ENCODE results near the gene VWA5B2.

Gene VWA5B2

GRCh38 chr3:184240384-184241140 is 11.2 kb downstream of the VWA5B2 start:
- H3K9me3 ChIP-seq: no peaks in the 10 kb centered on the region
- H3K4me1 ChIP-seq: peaks cover 35% of the 10 kb centered on the region
- H4K20me1 ChIP-seq: peaks cover 65% of the 10 kb centered on the region
- H3K4me3 ChIP-seq: no peak overlapping the region
- H3K27me3 ChIP-seq: no peaks in the 10 kb centered on the region
- H3K4me2 ChIP-seq: no peak overlapping the region
- no peak for TF ChIP-seq Cebpa-rat (IDR thresholded peaks at IDR 0.05)
- no peak overlapping the region for H3K27ac ChIP-seq
- no peak overlapping the region for H3K9ac ChIP-seq
- peaks cover 45% of the 10 kb centered on the region for H3K36me3 ChIP-seq

GRCh38 chr3:184241141-184241446 is 11.7 kb downstream of the VWA5B2 start:
- no peak overlapping the region for H3K4me2 ChIP-seq

GRCh38 chr3:184241447-184242296 is 12.3 kb downstream of the VWA5B2 start:
- H4K20me1 ChIP-seq: peaks cover 76% of the 10 kb centered on the region
- H3K9me3 ChIP-seq: no peaks in the 10 kb centered on the region
- H3K4me2 ChIP-seq: no peak overlapping the region
- peaks cover 51% of the 10 kb centered on the region for H3K36me3 ChIP-seq
- H3K27ac ChIP-seq: no peak overlapping the region
- no peaks in the 10 kb centered on the region for H3K27me3 ChIP-seq
- peaks cover 24% of the 10 kb centered on the region for H3K4me1 ChIP-seq
- TF ChIP-seq Cebpa-rat (IDR thresholded peaks at IDR 0.05): no peak
- no peak overlapping the region for H3K9ac ChIP-seq
- H3K4me3 ChIP-seq: no peak overlapping the region

More at GRCh38 chr3:184241141-184241446, 11.7 kb downstream of the VWA5B2 start:
- Histone ChIP-seq H3K36me3 (peaks cover 51% of the 10 kb centered on the region), H4K20me1 (peaks cover 71% of the 10 kb centered on the region), H3K4me1 (peaks cover 30% of the 10 kb centered on the region), H3K4me3 (no peak overlapping the region), H3K9ac (no peak overlapping the region), H3K27ac (no peak overlapping the region), H3K9me3 (no peaks in the 10 kb centered on the region), H3K27me3 (no peaks in the 10 kb centered on the region)
- no peak for TF ChIP-seq Cebpa-rat (IDR thresholded peaks at IDR 0.05)

- H3K9ac ChIP-seq: no peak overlapping the region
- H3K4me2 ChIP-seq: no peak overlapping the region
- H3K4me1 ChIP-seq: peaks cover 23% of the 10 kb centered on the region
- no peak overlapping the region for H3K4me3 ChIP-seq
- H3K36me3 ChIP-seq: peaks cover 55% of the 10 kb centered on the region
- TF ChIP-seq Cebpa-rat (IDR thresholded peaks at IDR 0.05): no peak
- H4K20me1 ChIP-seq: peaks cover 81% of the 10 kb centered on the region
- no peaks in the 10 kb centered on the region for H3K9me3 ChIP-seq
- no peak overlapping the region for H3K27ac ChIP-seq
- no peaks in the 10 kb centered on the region for H3K27me3 ChIP-seq
These were observed 12.9 kb downstream of the VWA5B2 start for GRCh38 chr3:184242297-184242685.

GRCh38 chr3:184248454-184249411 is 19.3 kb downstream of the VWA5B2 start, which contains the start of gene ALG3:
ALG3 (minus strand) TSS chr3:184248962; CDS start chr3:184248940, 22 bp downstream.
- Histone ChIP-seq H3K9me3 (no peaks in the 10 kb centered on the region), H3K4me2 (peak within 1 kb of the TSS; percentile 88)
- TF ChIP-seq Cebpa-rat (IDR thresholded peaks at IDR 0.05): no peak

GRCh38 chr3:184249412-184250166 is 20.2 kb downstream of the VWA5B2 start, which contains the start of gene EEF1AKMT4:
EEF1AKMT4 (plus strand) TSS chr3:184249672; CDS start chr3:184249695, 23 bp downstream.
- H3K4me1 ChIP-seq: peaks cover 23% of the 10 kb centered on the region
- H3K27ac ChIP-seq: peak within 1 kb of the TSS; percentile 95
- H3K9me3 ChIP-seq: no peaks in the 10 kb centered on the region
- H3K4me2 ChIP-seq: peak within 1 kb of the TSS; percentile 88
- peak; percentile 98 for TF ChIP-seq Cebpa-rat (IDR thresholded peaks at IDR 0.05)
- no peaks in the 10 kb centered on the region for H3K27me3 ChIP-seq
- H4K20me1 ChIP-seq: peaks cover 67% of the 10 kb centered on the region
- H3K4me3 ChIP-seq: peak within 1 kb of the TSS; percentile 85
- peaks cover 20% of the 10 kb centered on the region for H3K36me3 ChIP-seq
- H3K9ac ChIP-seq: peak within 1 kb of the TSS; percentile 92

More at GRCh38 chr3:184248454-184249411, 19.3 kb downstream of the VWA5B2 start, which contains the start of gene ALG3:
- H4K20me1 ChIP-seq: peaks cover 67% of the 10 kb centered on the region
- H3K27ac ChIP-seq: peak within 1 kb of the TSS; percentile 95
- peaks cover 23% of the 10 kb centered on the region for H3K4me1 ChIP-seq
- no peaks in the 10 kb centered on the region for H3K27me3 ChIP-seq
- peaks cover 28% of the 10 kb centered on the region for H3K36me3 ChIP-seq
- peak within 1 kb of the TSS; percentile 85 for H3K4me3 ChIP-seq
- peak within 1 kb of the TSS; percentile 92 for H3K9ac ChIP-seq

- Histone ChIP-seq H3K27ac (peak overlapping the region; percentile 95), H3K36me3 (peaks cover 13% of the 10 kb centered on the region), H3K4me2 (peak overlapping the region; percentile 88), H4K20me1 (peaks cover 67% of the 10 kb centered on the region), H3K4me1 (peaks cover 23% of the 10 kb centered on the region), H3K27me3 (no peaks in the 10 kb centered on the region), H3K9ac (peak overlapping the region; percentile 92), H3K4me3 (peak overlapping the region; percentile 85), H3K9me3 (no peaks in the 10 kb centered on the region)
- TF ChIP-seq Cebpa-rat (IDR thresholded peaks at IDR 0.05): no peak
These were observed 20.9 kb downstream of the VWA5B2 start for GRCh38 chr3:184250167-184250828.

GRCh38 chr3:184255291-184256039 is 26.1 kb downstream of the VWA5B2 start:
- H3K9me3 ChIP-seq: no peaks in the 10 kb centered on the region
- H3K4me3 ChIP-seq: no peak overlapping the region
- no peak for TF ChIP-seq Cebpa-rat (IDR thresholded peaks at IDR 0.05)
- H3K4me1 ChIP-seq: peaks cover 11% of the 10 kb centered on the region
- H4K20me1 ChIP-seq: peaks cover 98% of the 10 kb centered on the region
- peaks cover 11% of the 10 kb centered on the region for H3K36me3 ChIP-seq
- H3K27me3 ChIP-seq: peaks cover 27% of the 10 kb centered on the region
- H3K9ac ChIP-seq: no peak overlapping the region
- no peak overlapping the region for H3K27ac ChIP-seq
- H3K4me2 ChIP-seq: no peak overlapping the region
